ENCODE data around the gene SCLT1.
"Not testable (repeated sequence)": the region's sequence is repeated elsewhere in the genome, so short reads cannot be mapped to it uniquely, and the experiment has no call there.

Gene SCLT1

DNA sequence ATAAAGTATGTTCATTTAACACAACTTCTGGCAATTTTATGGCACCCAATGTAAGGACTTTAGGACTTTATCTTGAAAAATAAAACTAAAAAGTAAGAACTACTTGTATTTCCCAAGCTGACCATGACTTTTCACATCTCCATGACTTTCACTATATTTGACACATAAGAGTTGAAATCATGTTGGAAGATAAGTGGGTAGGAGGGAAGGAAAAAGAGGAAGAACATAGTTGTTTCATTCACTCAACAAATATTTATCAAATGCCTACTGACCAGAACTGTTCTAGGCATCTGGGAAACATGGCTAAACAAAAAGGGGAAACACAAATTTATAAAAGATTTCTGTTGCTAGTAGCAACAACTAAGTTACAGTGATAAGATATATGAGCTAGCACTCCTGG, 16.0 kb downstream of the SCLT1 start:
- DNase-seq (ENCODE audit: low read depth in 2 of 2), result no peak

DNA sequence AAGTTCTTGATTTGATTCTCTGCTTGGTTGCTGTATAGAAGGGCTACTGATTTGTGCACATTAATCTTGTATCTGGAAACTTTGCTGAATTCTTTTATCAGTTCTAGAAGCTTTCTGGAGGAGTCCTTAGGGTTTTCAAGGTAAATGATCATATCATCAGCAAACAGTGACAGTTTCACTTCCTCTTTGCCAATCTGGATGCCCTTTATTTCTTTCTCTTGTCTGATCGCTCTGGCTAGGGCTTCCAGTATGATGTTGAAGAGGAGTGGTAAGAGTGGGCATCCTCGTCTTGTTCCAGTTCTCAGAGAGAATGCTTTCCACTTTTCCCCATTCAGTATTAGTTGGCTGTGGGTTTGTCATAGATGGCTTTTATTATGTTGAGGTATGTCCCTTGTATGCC, 23.8 kb downstream of the SCLT1 start:
- DNase-seq (ENCODE audit: low read depth in 2 of 2), result not testable (repeated sequence)

DNA sequence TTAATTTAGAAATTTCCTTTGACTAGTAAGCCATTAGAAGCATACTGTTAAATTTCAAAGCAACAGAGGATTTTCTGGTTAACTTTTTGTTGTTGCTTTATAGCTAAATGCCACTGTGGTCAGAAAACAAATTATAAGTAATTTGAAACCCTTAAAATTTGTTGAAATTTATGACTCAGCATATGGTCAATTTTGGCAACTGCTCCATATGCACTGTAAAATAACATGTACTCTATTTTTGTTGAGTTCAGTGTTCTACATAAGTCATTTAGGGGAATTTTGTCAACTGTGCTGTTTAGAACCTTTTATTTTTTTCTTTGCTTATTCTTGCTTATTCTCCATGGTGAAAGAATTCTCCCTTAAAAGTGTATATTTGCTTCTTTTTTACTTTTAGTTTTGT, 28.6 kb downstream of the SCLT1 start:
- DNase-seq (ENCODE audit: low read depth in 2 of 2), result no peak

DNA sequence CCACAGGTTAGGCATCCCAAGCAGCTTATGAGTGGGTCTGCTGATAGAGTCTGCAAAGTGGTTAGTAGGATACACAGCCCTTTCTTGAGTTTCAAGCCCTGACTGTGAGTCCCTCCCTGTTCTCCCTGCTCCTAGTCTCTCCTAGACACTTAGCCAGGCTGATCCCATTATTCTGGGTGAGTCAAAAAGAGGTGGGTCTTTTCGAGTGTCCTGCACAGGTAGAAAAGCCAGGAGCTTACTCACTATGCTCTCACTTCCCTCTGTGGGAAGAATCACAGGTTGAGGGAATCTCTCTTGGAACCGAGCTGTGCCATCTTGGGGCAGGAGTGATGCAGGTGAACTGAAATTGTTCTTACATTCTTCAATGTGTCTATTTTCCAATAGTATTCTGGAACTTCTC, 29.7 kb downstream of the SCLT1 start:
- no peak for DNase-seq (ENCODE audit: low read depth in 2 of 2)

DNA sequence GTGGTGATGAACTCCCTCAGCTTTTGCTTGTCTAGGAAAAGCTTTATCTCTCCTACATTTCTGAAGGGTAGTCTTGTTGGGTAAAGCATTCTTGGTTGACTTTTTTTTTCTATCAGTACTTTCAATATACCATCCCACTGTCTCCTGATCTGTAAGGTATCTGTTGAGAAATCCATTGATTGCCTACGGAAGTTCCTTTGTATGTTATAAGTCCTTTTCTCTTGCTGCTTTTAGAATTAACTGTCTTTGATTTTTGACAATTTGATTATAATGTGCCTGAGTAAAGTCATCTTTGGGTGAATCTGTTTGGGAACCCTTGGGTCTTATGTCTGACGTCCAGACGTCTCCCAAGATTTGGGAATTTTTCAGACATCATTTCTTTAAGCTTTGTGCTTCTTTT, 30.8 kb downstream of the SCLT1 start:
- DNase-seq (ENCODE audit: low read depth in 2 of 2), result no peak

DNA sequence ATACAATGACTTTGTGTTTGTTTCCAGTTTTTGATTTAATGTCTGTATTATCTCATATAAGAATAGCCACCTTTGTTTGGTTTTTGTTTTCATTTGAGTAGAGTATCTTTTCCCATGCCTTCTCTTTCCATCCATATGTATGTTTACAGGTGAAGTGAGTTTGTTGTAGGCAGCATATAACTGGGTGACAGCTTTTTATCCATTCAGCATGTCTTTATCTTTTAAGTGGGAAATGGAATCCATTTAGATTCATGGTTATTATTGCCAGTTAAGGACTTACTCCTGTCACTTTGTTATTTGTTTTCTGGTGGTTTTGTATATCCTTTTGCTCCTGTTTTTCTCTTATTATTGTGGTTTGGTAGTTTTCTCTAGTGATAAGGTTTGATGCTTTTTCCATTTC, 34.3 kb downstream of the SCLT1 start:
- no peak for DNase-seq (ENCODE audit: low read depth in 2 of 2)

DNA sequence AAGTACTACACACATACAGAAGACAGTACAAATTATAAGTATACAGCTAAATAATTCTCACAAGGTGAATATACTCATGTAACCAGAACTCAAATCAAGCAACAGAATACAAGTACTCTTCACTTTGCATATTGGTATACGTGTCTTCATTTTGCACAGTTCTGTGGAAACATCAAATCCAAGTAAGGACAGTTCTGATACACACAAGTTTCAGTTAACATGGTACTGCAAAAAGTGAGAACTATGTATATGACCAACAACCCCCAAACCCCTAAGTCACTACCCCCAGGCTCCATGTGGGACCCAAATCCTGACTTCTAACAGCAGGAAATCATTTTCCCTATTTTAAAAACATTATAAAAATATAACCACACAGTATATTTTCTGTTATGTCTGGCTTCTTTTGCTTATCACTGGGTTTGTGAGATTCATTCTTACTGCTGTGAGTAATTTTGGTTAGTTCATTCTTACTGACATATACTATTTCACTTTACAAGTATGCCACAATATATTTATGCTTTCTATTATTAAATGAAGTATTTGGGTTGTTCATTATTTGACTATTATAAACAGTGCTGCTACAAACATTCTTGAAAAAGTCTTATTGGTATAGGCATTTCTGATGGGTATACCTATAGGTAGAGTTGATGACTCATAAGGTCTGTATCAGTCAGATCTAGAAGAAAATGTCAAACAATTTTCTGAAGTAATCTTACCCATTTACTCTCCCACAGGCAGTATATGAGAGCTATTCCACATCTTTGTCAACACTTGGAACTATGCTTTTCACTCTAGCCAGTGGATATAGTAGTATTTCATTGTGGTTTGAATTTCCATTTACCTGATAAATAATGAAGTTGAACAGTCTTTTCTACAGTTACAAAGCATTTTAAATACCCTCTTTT, 47.0 kb downstream of the SCLT1 start:
- no peak for DNase-seq (ENCODE audit: low read depth in 2 of 2)

DNA sequence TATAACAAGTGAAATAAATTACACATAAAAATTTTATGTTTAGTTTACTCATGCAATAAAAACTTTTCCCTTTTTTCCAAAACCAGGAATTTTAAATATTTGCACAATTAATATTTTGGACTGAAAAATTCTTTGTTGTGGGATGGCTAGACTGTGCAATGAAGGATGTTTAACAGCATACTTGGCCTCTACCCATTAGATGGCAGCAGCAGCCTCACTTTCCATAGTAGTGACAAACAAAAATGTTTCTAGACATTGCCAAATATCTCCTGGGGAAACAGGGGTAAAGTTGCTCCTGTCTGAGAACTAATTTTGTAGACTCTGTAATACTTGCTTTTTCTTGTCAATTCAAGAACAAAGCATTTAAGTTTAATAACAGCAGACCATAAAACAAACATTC, 49.8 kb downstream of the SCLT1 start:
- no peak for DNase-seq (ENCODE audit: low read depth in 2 of 2)

DNA sequence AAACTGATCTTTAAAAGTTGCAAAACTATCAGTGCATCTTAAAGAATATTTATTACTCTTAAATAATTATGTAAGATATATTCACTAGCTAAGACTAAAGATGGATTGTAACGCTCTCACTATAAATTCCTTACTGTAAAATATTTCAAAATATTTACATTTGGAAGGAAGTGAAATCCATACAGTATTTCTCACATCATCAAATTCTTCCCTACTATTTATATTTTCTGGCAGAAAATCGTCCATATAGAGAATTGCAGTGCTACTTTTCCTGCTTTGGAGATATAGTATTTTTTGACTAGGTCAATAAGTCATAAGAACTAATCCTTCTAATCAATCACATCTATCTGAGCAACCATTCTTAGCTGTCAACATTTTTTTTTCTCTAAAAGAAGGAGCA, 52.9 kb downstream of the SCLT1 start:
- no peak for DNase-seq (ENCODE audit: low read depth in 2 of 2)

DNA sequence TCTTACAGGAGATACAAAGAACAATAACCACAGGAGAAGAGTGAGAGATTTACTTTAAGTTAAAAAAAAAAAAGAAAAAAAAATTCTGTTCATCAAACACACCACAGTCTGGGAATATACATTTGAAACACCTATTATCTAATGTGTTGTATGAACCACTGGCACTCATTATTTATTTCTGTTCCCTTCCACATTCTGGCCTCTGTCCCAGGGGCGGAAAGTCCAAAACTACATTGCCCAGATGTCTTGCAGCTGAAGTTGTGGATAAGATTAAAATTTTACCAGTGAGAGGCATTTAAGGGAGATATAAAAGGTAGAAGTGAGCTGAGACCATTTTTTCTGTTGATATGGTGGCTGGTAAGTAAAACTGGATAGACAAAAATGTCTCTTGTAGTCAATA, 56.2 kb downstream of the SCLT1 start:
- no peak for DNase-seq (ENCODE audit: low read depth in 2 of 2)

DNA sequence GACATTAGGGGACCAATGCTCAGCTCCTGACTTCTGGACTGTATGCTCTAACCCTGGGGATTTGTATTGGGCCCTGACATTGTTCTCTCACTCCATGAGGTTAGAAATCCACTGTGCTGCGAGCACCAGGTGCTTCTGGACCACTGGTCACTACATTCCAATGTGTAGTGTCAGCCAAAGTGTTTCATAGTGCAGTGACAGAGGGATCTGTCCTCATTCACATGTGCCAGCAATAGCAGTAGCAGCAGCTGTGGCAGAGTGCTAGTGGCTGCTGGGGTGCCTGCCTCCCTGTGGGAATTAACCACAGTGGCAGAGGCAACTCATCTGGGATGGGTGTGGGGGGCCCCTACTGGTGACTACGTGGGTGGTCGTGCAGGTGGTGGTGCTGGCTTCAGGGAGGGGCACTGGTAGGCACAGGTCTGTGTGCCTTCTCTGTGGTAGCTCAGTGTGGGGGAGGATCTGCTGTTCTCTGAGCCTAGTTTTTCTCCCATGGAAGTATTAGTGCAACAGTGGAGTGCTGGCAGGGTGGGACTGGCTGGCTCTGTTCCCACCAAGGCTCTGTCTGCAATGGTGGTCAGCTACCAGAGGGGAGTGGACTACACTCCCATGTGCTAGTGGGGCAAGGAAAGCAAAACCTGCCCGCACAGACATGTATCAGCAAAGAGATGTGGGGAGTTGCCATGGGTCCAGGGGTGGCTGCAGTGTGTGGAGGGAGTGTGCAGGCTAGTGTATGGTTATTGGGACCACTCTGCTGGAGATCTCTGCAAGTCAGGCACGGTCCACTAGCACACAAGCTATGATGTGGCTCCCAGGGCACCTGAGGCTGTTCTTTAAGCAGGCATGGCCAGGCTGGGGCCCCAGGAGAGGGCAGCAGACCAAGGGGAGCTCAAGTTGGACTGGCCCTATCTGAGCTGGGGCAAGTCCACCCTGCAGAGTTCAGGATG, 78.5 kb downstream of the SCLT1 start:
- DNase-seq (ENCODE audit: low read depth in 2 of 2), result no peak

DNA sequence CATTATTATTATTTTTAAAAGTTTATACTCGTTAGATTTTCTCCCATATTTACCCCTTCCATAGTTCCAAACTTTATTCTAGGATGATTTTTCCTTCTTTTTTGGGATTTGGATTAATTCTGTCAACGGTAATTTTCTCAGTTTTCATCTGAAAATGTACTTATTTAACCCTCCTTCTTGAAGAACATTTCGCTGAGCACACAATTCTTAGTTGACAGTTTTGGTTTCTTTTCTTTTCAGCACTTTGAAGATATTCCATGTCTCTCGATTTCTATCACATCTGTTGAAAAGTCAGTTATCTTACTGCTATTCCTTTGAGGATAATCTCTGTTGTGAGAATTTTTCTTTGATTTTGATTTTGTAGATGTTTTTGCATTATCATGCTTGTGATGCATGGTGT, 85.2 kb downstream of the SCLT1 start:
- no peak for DNase-seq (ENCODE audit: low read depth in 2 of 2)

DNA sequence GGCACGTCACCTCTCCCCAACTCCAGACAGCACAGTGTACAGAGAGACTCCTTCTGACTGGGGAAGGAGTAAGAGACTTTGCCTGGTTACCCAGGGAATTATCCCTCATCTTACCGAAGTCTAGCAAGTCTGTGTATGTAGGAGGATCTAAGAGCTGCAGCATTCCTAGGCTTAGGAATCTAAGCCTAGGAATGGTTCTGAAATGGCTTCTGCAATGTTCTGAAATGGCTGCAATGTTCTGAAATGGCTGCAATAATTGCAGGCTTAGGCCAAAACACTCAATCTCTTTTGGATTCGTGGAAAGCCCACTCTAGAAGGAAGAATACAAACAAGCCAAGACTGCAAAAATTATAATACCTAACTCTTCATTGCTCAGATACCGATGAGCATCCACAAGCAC, 106.4 kb downstream of the SCLT1 start:
- no peak for DNase-seq (ENCODE audit: low read depth in 2 of 2)

DNA sequence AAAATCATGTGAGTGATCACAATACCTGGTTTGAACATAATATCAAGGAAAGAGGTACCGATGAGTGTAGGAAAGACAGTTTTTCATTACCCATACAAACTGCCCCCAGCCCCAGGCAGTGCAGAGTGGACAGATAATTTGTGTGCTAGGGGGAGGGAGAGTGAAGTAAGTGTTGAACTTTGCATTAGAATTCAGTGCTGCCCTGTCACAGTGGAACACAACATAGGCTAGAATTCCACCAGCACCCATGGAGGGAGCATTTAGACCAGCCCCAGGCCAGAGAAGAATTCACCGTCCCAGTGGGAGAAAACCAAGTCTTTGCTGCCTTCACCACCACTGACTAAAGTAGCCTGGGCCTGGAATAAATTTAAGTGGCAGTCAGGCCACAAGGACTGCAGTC, 107.3 kb downstream of the SCLT1 start:
- DNase-seq (ENCODE audit: low read depth in 2 of 2), result no peak

DNA sequence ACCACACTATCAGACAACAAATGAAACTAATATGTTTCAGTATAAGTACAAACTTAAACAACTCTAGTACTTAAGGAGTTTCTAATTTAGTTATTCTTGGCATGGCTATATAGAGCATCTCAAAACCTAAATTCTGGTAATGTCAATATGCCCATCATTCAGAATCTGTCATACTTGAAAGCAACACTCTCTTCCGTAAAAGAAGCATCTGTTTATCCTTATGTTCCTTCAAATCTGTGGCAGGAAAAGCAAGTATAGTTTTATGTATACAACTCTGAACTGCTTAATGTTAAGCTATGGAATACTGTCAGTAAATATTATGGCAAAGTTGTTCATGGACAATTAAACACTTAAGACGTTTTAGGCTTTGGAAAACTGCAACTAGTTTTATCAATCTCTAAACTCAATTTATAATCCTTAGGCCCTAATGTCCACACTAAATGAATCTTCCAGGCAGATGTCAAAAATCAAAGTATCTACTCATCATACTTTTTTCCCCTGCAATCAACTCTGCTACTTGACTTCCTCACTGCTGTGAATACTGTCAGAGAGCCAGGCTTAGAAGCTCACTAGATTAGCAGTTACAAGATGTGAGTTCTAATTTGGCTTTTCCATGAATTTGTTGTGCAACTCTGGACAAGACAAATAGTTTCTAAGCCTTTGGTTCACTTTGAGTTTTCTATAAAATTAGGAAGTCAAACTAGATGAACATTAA, 109.4 kb downstream of the SCLT1 start:
- no peak for DNase-seq (ENCODE audit: low read depth in 2 of 2)

DNA sequence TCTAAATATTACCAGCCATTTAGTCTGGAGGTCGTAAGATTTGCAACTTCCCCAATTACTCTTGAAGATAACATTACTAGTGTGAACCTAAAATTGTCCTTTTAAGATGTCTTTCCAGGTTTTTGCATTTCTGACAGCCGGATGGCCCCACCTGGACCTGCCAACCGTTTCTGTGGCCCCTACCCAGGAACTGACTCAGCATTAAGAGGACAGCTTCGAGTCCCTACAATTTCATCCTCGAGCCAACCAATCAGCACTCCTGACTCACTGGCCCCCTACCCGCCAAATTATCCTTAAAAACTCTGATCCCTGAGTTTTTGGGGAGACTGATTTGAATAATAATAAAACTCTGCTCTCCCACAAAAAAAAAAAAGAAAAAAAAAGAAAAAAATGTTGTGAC, 112.0 kb downstream of the SCLT1 start:
- no peak for DNase-seq (ENCODE audit: low read depth in 2 of 2)

DNA sequence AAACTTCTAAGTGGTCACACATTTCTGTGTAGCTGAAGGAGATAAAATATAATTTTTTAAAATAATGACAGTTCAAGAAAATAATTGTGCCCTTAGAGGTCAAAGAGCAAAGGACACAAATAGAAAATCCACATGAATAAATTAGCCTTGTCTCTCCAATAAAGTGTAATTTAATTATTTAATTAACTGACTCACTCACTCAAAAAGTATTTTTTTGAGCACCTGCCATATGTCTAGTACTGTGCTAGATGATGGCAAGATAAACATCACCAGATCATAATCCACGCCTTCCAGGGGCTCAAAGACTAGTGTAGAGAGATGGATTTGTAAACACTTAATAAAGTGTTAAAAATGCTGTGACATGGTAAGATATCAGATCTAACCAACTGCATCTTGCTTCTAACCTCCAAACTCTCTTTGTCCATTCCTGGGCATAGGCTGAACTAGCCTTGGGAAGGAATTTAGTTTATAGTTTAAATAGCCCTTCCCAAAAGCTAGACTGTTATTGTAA, 112.5 kb downstream of the SCLT1 start:
- DNase-seq (ENCODE audit: low read depth in 2 of 2), result no peak

DNA sequence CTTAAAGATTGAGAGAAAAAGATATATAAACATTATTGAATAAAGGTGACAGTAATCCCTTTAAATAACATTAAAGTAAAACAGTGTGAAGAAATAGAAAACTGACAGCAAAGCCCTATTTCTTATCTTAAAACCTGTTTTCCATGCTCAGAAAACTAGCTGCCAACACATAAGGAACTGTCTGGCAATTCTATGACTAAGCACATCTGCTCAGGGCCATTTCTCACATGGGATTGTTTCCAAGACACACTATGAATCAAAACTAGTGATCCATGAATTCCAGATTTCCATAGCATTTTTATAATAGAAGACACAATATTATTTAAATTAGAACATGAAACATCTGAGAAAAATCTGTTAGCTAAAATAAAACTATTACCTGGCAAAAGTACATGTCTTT, 113.4 kb downstream of the SCLT1 start:
- DNase-seq (ENCODE audit: low read depth in 2 of 2), result no peak

DNA sequence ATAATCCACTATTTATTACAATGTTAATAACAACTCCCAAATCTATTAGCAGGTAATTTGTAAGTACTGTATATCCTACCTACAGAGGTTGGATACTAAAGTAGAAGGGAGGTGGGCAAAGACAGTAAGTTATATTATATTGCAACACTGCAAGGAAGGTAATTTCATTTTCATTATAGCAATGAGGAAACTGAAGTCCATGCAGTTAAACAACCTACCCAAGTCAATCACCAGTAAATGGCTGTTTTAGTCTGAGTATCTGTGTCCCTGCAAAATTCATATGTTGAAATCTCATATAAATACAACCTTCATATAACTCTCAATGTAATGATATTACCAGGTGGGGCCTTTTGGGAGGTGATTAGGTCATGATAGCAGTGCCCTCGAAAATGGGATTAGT, 114.4 kb downstream of the SCLT1 start:
- no peak for DNase-seq (ENCODE audit: low read depth in 2 of 2)

DNA sequence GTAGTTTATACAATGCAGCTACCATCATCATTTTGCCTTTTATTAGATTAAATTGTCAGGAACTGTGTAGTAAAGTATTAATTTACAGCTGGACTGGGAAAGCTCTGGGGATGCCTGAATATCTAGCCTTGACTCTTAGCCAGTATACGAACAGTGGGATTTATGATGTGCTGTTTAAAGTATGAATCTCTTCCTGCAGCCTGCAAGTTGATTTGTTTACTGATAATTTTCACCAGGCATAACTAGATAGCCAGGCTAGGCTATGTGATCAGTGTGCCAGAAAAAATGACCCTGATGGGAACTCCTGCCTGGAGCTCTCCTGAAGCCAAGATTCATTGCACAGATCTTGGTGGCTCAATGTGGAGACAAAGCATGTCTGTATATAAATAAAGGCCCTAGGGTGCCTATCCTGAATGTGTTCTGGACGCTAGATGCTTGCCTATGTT, 119.2 kb downstream of the SCLT1 start:
- no peak for DNase-seq (ENCODE audit: low read depth in 2 of 2)

DNA sequence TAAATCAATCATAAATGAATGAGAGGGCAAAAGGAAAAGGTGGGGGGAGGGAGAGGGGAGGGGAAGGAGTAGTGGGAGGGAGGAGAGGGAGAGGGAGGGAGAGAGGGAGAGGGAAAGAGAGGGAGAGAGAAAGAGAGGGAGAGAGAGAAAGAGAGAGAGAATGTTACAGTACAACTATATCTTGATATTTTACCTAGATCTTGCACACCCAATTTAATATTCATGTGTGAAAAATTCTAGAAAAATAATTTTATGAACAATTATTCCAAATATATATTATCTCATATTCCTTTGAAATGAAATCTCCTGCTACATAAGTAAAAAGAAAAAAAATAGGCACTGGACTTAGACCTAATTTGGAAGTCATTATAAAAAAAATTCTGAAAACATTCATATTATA, 120.0 kb downstream of the SCLT1 start:
- DNase-seq (ENCODE audit: low read depth in 2 of 2), result no peak

DNA sequence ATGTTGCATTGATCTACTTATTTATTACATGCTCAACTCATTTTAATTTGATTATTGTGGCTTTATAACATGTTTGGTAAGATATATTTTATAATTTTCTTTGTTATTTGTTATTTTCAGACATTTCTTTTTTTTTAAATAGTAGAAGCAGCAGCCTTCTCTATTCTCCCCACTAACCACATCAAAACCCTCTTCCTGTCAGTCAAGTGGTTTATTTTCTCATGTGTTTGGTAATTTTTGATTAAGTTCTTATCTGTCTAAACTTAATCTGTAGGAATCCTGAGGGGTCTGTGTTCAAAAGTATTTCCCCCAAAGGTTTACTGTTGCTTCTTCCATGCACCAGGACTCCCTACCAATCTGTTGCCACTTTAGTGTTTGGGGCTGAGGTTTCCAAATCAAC, 131.9 kb downstream of the SCLT1 start:
- DNase-seq (ENCODE audit: low read depth in 2 of 2), result no peak

Data from activated CD4-positive, alpha-beta T cell treated with anti-CD3 and anti-CD28 coated beads for 24 hours (primary cell).